Trophoblast cell (in vitro differentiated cells and primary cell): ENCODE measurements around the gene FAM20C.

ENCODE experiments used
- DNase-seq, 2 donors: peaks; one replicate each; pipeline ENCODE4 v3.0.0-alpha.2; 2016
- H2AFZ ChIP-seq: 2 replicates; pipeline ENCODE4 v1.6.1; 2013; ENCODE audit warnings: low read length, moderate library complexity, mild to moderate bottlenecking; ENCODE audit not compliant: insufficient read depth, poor library complexity
- H2AK5ac ChIP-seq: 2 replicates; pipeline ENCODE4 v1.6.1; 2013; ENCODE audit warnings: mild to moderate bottlenecking, low read length
- H2BK120ac ChIP-seq: 2 replicates; pipeline ENCODE4 v1.6.1; 2013; ENCODE audit warnings: low read length, mild to moderate bottlenecking, moderate library complexity; ENCODE audit not compliant: insufficient read depth, poor library complexity
- H2BK12ac ChIP-seq: 2 replicates; pipeline ENCODE4 v1.6.1; 2013; ENCODE audit warnings: mild to moderate bottlenecking, low read length, moderate library complexity
- H2BK5ac ChIP-seq: 2 replicates; pipeline ENCODE4 v1.6.1; 2013; ENCODE audit warnings: low read length, low read depth, moderate library complexity, mild to moderate bottlenecking; ENCODE audit not compliant: poor library complexity
- H3K14ac ChIP-seq: 2 replicates; pipeline ENCODE4 v1.6.1; 2013; ENCODE audit warnings: mild to moderate bottlenecking, low read length
- H3K18ac ChIP-seq: 2 replicates; pipeline ENCODE4 v1.6.1; 2013; ENCODE audit warnings: mild to moderate bottlenecking, low read length
- H3K23ac ChIP-seq: 2 replicates; pipeline ENCODE4 v1.6.1; 2013; ENCODE audit warnings: low read length
- H3K27ac ChIP-seq: 2 replicates; pipeline ENCODE4 v1.5.1; 2013; ENCODE audit warnings: low read depth, mild to moderate bottlenecking, inconsistent platforms, low read length, moderate library complexity
- H3K27me3 ChIP-seq: 2 replicates; pipeline ENCODE4 v1.6.1; 2013; ENCODE audit warnings: inconsistent platforms, mild to moderate bottlenecking, low read length, moderate library complexity; ENCODE audit not compliant: insufficient read depth
- H3K36me3 ChIP-seq, 2 experiments: 1 replicate in 1 of 2; 2 replicates in 1 of 2; pipeline ENCODE4 v1.6.1; 2013; ENCODE audit warnings: low read length in 2 of 2, mild to moderate bottlenecking in 2 of 2, moderate library complexity in 1 of 2; ENCODE audit not compliant: insufficient read depth in 2 of 2, control insufficient read depth in 1 of 2
- H3K4ac ChIP-seq: 2 replicates; pipeline ENCODE4 v1.6.1; 2013; ENCODE audit warnings: low read depth, mild to moderate bottlenecking, low read length, moderate library complexity
- H3K4me1 ChIP-seq, 2 experiments: 1 replicate in 1 of 2; 2 replicates in 1 of 2; pipeline ENCODE4 v1.6.1; 2013; ENCODE audit warnings: low read length in 2 of 2, mild to moderate bottlenecking in 2 of 2, moderate library complexity in 1 of 2; ENCODE audit not compliant: insufficient read depth in 2 of 2, control insufficient read depth in 1 of 2
- H3K4me2 ChIP-seq: 2 replicates; pipeline ENCODE4 v1.6.1; 2013; ENCODE audit warnings: inconsistent platforms, mild to moderate bottlenecking, low read length, moderate library complexity
- H3K4me3 ChIP-seq: 2 replicates; pipeline ENCODE4 v1.5.1; 2013; ENCODE audit warnings: mild to moderate bottlenecking, low read depth, low read length, inconsistent platforms
- H3K79me1 ChIP-seq: one replicate; pipeline ENCODE4 v1.6.1; 2013; ENCODE audit warnings: low read length
- H3K79me2 ChIP-seq: 2 replicates; pipeline ENCODE4 v1.6.1; 2013; ENCODE audit warnings: low read length, mild to moderate bottlenecking; ENCODE audit not compliant: control insufficient read depth, insufficient read depth, poor library complexity
- H3K9ac ChIP-seq: 2 replicates; pipeline ENCODE4 v1.6.1; 2013; ENCODE audit warnings: mild to moderate bottlenecking, low read length
- H3K9me3 ChIP-seq: 2 replicates; pipeline ENCODE4 v1.6.1; 2013; ENCODE audit warnings: low read depth, mild to moderate bottlenecking, control low read depth, inconsistent platforms, low read length; ENCODE audit not compliant: insufficient read depth
- H4K12ac ChIP-seq: 2 replicates; pipeline ENCODE4 v1.6.1; 2013; ENCODE audit warnings: low read depth, mild to moderate bottlenecking, low read length, moderate library complexity
- H4K8ac ChIP-seq: 2 replicates; pipeline ENCODE4 v1.6.1; 2013; ENCODE audit warnings: low read depth, mild to moderate bottlenecking, low read length, moderate library complexity
- H4K91ac ChIP-seq: one replicate; pipeline ENCODE4 v1.6.1; 2013; ENCODE audit warnings: low read depth, mild to moderate bottlenecking, low read length, moderate library complexity
- WGBS: extraction: QIAGEN DNeasy Blood & Tissue Kit; methylation state at CpG from one replicate; pipeline ENCODE4 v1.1.7; 2013; ENCODE audit warnings: missing lambda C conversion rate; ENCODE audit not compliant: insufficient read length, insufficient coverage; ENCODE audit errors: extremely low coverage; 5-methylcytosine and 5-hydroxymethylcytosine counted together

The FAM20C gene

GRCh38 chr7:145863-146262 is 46.5 kb upstream of the FAM20C start:
- no peaks in the 10 kb centered on the region for H3K9me3 ChIP-seq
- no peak overlapping the region for H3K9ac ChIP-seq
- H3K4me3 ChIP-seq = no peak overlapping the region
- H3K79me1 ChIP-seq = peaks cover 6% of the 10 kb centered on the region
- no peak overlapping the region for H2BK12ac ChIP-seq
- no peaks in the 10 kb centered on the region for H3K36me3 ChIP-seq
- DNase-seq = no peak
- H2AFZ ChIP-seq = no peak overlapping the region
- no peak overlapping the region for H3K27ac ChIP-seq
- no peak overlapping the region for H3K4ac ChIP-seq
- H2BK5ac ChIP-seq = no peak overlapping the region
- no peak overlapping the region for H3K23ac ChIP-seq
- H2AK5ac ChIP-seq = no peak overlapping the region
- no CpG with 5 or more reads among the region's 4 CpGs for WGBS
- no peak overlapping the region for H4K91ac ChIP-seq
- peaks cover 3% of the 10 kb centered on the region for H3K79me2 ChIP-seq
- no peak overlapping the region for H3K4me2 ChIP-seq
- H2BK120ac ChIP-seq = no peak overlapping the region
- peaks cover 5 to 6% of the 10 kb centered on the region in 2 experiments for H3K4me1 ChIP-seq
- H3K18ac ChIP-seq = no peak overlapping the region
- H3K14ac ChIP-seq = no peak overlapping the region
- no peaks in the 10 kb centered on the region for H3K27me3 ChIP-seq
- no peak overlapping the region for H4K12ac ChIP-seq
- no peak overlapping the region for H4K8ac ChIP-seq

- Histone ChIP-seq H3K27ac (peak overlapping the region; percentile 86), H2AFZ (no peak overlapping the region), H2BK120ac (no peak overlapping the region), H4K91ac (no peak overlapping the region), H4K8ac (no peak overlapping the region), H3K4me3 (no peak overlapping the region), H2BK5ac (no peak overlapping the region), H3K4ac (no peak overlapping the region), H2BK12ac (no peak overlapping the region), H3K27me3 (no peaks in the 10 kb centered on the region), H3K36me3 (no peaks in the 10 kb centered on the region), H3K4me1 (peaks cover 5 to 6% of the 10 kb centered on the region in 2 experiments), H3K14ac (no peak overlapping the region), H3K79me1 (peaks cover 6% of the 10 kb centered on the region), H4K12ac (no peak overlapping the region), H3K18ac (no peak overlapping the region), H3K23ac (no peak overlapping the region), H3K9ac (no peak overlapping the region), H3K4me2 (peak overlapping the region; percentile 63), H3K9me3 (no peaks in the 10 kb centered on the region), H3K79me2 (peaks cover 3% of the 10 kb centered on the region), H2AK5ac (no peak overlapping the region)
- no CpG with 5 or more reads among the region's 5 CpGs for WGBS
- DNase-seq = no peak
Measured at GRCh38 chr7:148543-148931, 43.8 kb upstream of the FAM20C start.

- Histone ChIP-seq H3K4ac (peak overlapping the region; percentile 56), H3K79me1 (peaks cover 6% of the 10 kb centered on the region), H3K23ac (no peak overlapping the region), H4K8ac (peak overlapping the region; percentile 97), H2BK5ac (peak overlapping the region; percentile 74), H3K14ac (peak overlapping the region; percentile 85), H4K91ac (peak overlapping the region; percentile 87), H2AK5ac (no peak overlapping the region), H4K12ac (peak overlapping the region; percentile 96), H3K9ac (peak overlapping the region; percentile 70), H2AFZ (peak overlapping the region; percentile 82), H2BK120ac (peak overlapping the region; percentile 86), H3K4me2 (peak overlapping the region; percentile 63), H3K27me3 (no peaks in the 10 kb centered on the region), H3K27ac (peak overlapping the region; percentile 86), H3K36me3 (no peaks in the 10 kb centered on the region), H3K4me3 (peak overlapping the region; percentile 63), H3K18ac (peak overlapping the region; percentile 78), H2BK12ac (no peak overlapping the region), H3K4me1 (peaks cover 5 to 6% of the 10 kb centered on the region in 2 experiments), H3K79me2 (peaks cover 3% of the 10 kb centered on the region), H3K9me3 (no peaks in the 10 kb centered on the region)
- WGBS = no CpG with 5 or more reads among the region's 74 CpGs
- DNase-seq = peak; percentile 99
Measured at GRCh38 chr7:148932-149790, 43.2 kb upstream of the FAM20C start.

GRCh38 chr7:149791-150636 is 42.4 kb upstream of the FAM20C start:
- peak overlapping the region; percentile 80 for H2AK5ac ChIP-seq
- H3K27ac ChIP-seq = peak overlapping the region; percentile 86
- peak overlapping the region; percentile 56 for H3K4ac ChIP-seq
- WGBS = no CpG with 5 or more reads among the region's 41 CpGs
- H4K12ac ChIP-seq = peak overlapping the region; percentile 96
- H3K9ac ChIP-seq = peak overlapping the region; percentile 70
- H3K79me2 ChIP-seq = peaks cover 3% of the 10 kb centered on the region
- H2BK5ac ChIP-seq = peak overlapping the region; percentile 14
- peak overlapping the region; percentile 52 for H3K18ac ChIP-seq
- H3K14ac ChIP-seq = peak overlapping the region; percentile 71
- no peak overlapping the region for H3K23ac ChIP-seq
- no peaks in the 10 kb centered on the region for H3K9me3 ChIP-seq
- H3K27me3 ChIP-seq = no peaks in the 10 kb centered on the region
- H2AFZ ChIP-seq = peak overlapping the region; percentile 55
- H3K4me1 ChIP-seq = peaks cover 5 to 6% of the 10 kb centered on the region in 2 experiments
- H2BK120ac ChIP-seq = peak overlapping the region; percentile 45
- peak overlapping the region; percentile 63 for H3K4me2 ChIP-seq
- H3K79me1 ChIP-seq = peaks cover 6% of the 10 kb centered on the region
- peak overlapping the region; percentile 87 for H4K91ac ChIP-seq
- H4K8ac ChIP-seq = peak overlapping the region; percentile 97
- DNase-seq = no peak
- no peak overlapping the region for H2BK12ac ChIP-seq
- H3K36me3 ChIP-seq = no peaks in the 10 kb centered on the region
- peak overlapping the region; percentile 2 for H3K4me3 ChIP-seq
